Breast epithelium (tissue), 4 donors: ENCODE results near the gene REV3L. TPM values are rescaled to one million over a fixed set of nuclear protein-coding genes. Genes with fewer than 3 reads are reported as not detected.

Experiments used
- DNase-seq, 2 donors: peaks; one replicate each; pipeline ENCODE4 v3.0.0-alpha.2; 2019; ENCODE audit warnings: low spot score in 2 of 2
- H3K27ac ChIP-seq, 2 donors: fragments of 200-600 bp; sonication (generic) in 1 of 2; one replicate each; pipeline ENCODE4 v1.5.1; 2016 to 2019; ENCODE audit warnings: mild to moderate bottlenecking in 1 of 2
- H3K27me3 ChIP-seq, 2 donors: fragments of 200-600 bp; sonication (generic) in 1 of 2; one replicate each; pipeline versions ENCODE4 v1.5.1 to v1.6.0; 2017 to 2019; ENCODE audit warnings: control low read depth in 1 of 2, mild to moderate bottlenecking in 1 of 2
- H3K36me3 ChIP-seq: fragments of 200-600 bp; one replicate; pipeline ENCODE4 v1.5.1; 2019
- H3K4me1 ChIP-seq, 2 donors: fragments of 200-600 bp; sonication (generic); one replicate each; pipeline ENCODE4 v1.5.1; 2016 to 2019; ENCODE audit warnings: control low read depth in 1 of 2
- H3K4me3 ChIP-seq, 3 donors: fragments of 200-600 bp; sonication (generic); 1 replicate in 2 of 3; 2 replicates in 1 of 3; pipeline ENCODE4 v1.5.1; 2016 to 2019; ENCODE audit warnings: mild to moderate bottlenecking in 3 of 3, moderate library complexity in 2 of 3
- H3K9me3 ChIP-seq, 2 donors: fragments of 200-600 bp; sonication (generic) in 1 of 2; one replicate each; pipeline ENCODE4 v1.5.1; 2016 to 2019; ENCODE audit warnings: control low read depth in 1 of 2
- POLR2A ChIP-seq: fragments of 450-650 bp; IDR thresholded peaks from one replicate; pipeline ENCODE4 v1.6.1; 2016; ENCODE audit warnings: antibody characterized with exemption, mild to moderate bottlenecking, moderate library complexity
- POLR2AphosphoS5 ChIP-seq, 3 donors: sonication (generic); formaldehyde crosslinking; IDR thresholded peaks; one replicate each; pipeline ENCODE4 v1.6.1; 2017; ENCODE audit warnings: antibody characterized with exemption in 3 of 3
- intact Hi-C: fragments of 100-400 bp; cut with DNase I; formaldehyde crosslinking; loops from one replicate; pipeline ENCODE4 v1.15.1; 2023; ENCODE audit warnings: low total_unique reads
- total RNA-seq, 3 donors: library from RNA; depleted of rRNA; stranded (reverse); fragments of >200 nt; gene quantifications; one replicate each; pipeline ENCODE4 v1.1.0, GENCODE V29; 2016
- TF ChIP-seq, protein P1 (sequence below), 3 donors: fragments of 450-650 bp; IDR thresholded peaks; one replicate each; pipeline ENCODE4 v1.5.1; 2016 to 2017; ENCODE audit warnings: antibody characterized with exemption in 3 of 3, mild to moderate bottlenecking in 3 of 3, moderate library complexity in 3 of 3

Gene REV3L
- total RNA-seq, 3 donors from 2014 or later, result 50.3 to 108 (median 82.3) TPM

DNA sequence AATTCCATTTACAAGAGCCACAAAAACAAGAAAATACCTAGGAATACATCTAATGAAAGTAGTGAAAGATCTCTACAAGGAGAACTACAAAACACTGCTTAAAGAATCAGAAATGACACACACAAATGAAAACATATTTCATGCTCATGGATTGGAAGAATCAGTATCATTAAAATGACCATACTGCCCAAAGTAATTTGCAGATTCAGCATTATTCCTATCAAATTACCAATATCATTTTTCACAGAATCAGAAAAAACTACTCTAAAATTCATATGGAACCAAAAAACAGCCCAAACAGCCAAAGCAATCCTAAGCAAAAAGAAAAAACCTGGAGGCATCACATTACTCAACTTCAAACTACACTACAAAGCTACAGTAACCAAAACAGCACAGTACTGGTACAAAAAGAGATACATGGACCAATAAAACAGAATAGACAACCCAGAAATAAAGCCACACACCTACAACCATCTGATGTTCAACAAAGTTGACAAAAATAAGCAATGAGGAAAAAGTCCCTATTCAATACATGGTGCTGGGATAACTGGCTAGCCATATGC lies 24.3 kb downstream of the REV3L start:
- DNase-seq, result no peak
- TF ChIP-seq, protein P1, sequence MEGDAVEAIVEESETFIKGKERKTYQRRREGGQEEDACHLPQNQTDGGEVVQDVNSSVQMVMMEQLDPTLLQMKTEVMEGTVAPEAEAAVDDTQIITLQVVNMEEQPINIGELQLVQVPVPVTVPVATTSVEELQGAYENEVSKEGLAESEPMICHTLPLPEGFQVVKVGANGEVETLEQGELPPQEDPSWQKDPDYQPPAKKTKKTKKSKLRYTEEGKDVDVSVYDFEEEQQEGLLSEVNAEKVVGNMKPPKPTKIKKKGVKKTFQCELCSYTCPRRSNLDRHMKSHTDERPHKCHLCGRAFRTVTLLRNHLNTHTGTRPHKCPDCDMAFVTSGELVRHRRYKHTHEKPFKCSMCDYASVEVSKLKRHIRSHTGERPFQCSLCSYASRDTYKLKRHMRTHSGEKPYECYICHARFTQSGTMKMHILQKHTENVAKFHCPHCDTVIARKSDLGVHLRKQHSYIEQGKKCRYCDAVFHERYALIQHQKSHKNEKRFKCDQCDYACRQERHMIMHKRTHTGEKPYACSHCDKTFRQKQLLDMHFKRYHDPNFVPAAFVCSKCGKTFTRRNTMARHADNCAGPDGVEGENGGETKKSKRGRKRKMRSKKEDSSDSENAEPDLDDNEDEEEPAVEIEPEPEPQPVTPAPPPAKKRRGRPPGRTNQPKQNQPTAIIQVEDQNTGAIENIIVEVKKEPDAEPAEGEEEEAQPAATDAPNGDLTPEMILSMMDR (IDR thresholded peaks at IDR 0.05), result no peak
- no peak for TF ChIP-seq POLR2A
- no peak for TF ChIP-seq POLR2AphosphoS5 (IDR thresholded peaks at IDR 0.05)
- no peak overlapping the region for H3K27ac ChIP-seq
- H3K36me3 ChIP-seq, result peaks cover 10% of the 10 kb centered on the region
- intact Hi-C loops, result no loop called here
- H3K4me1 ChIP-seq, result no peaks in the 10 kb centered on the region
- H3K27me3 ChIP-seq, result no peaks in the 10 kb centered on the region
- no peaks in the 10 kb centered on the region for H3K9me3 ChIP-seq
- H3K4me3 ChIP-seq, result no peak overlapping the region

GRCh38 chr6:111456208-111456607 lies 26.8 kb downstream of the REV3L start:
- no peak overlapping the region for H3K27ac ChIP-seq
- TF ChIP-seq POLR2AphosphoS5 (IDR thresholded peaks at IDR 0.05) (no peak), POLR2A (no peak)
- TF ChIP-seq, protein P1 (IDR thresholded peaks at IDR 0.05), result no peak
- DNase-seq, result no peak
- intact Hi-C loops, result no loop called here
- H3K4me1 ChIP-seq, result no peaks in the 10 kb centered on the region
- H3K27me3 ChIP-seq, result no peaks in the 10 kb centered on the region
- no peak overlapping the region for H3K4me3 ChIP-seq
- H3K9me3 ChIP-seq, result no peaks in the 10 kb centered on the region
- peaks cover 10% of the 10 kb centered on the region for H3K36me3 ChIP-seq

DNA sequence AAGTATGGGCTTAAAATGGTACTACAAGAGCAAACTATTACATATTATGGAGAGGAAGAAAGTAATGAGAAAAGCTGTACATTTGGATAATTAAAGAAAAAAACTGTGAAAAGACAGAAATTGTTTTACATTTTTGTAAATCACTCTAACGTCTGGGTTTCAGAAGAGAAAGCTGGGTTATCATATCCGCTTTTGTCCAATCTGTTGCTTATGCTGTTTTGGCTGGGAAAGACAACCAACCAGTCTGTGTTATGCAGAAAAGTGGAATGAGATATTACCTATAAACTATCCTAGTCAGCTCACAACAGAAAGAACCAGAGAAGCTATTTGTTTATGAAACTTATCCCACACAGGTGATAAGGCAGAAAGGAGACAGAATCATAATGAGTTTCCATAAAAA lies 32.4 kb downstream of the REV3L start:
- intact Hi-C loops, result no loop called here
- no peak for TF ChIP-seq POLR2AphosphoS5 (IDR thresholded peaks at IDR 0.05)
- H3K27ac ChIP-seq, result no peak overlapping the region

GRCh38 chr6:111450087-111450486 lies 32.9 kb downstream of the REV3L start:
- TF ChIP-seq POLR2A (no peak), POLR2AphosphoS5 (IDR thresholded peaks at IDR 0.05) (no peak)
- TF ChIP-seq, protein P1 (IDR thresholded peaks at IDR 0.05), result no peak
- H3K27me3 ChIP-seq, result no peaks in the 10 kb centered on the region
- no peak overlapping the region for H3K4me3 ChIP-seq
- no peaks in the 10 kb centered on the region for H3K9me3 ChIP-seq
- intact Hi-C loops, result no loop called here
- no peak overlapping the region for H3K27ac ChIP-seq
- DNase-seq, result no peak
- H3K36me3 ChIP-seq, result no peaks in the 10 kb centered on the region
- H3K4me1 ChIP-seq, result peaks cover 0 to 4% of the 10 kb centered on the region in 2 donors

More for the DNA sequence above, 32.4 kb downstream of the REV3L start:
- H3K36me3 ChIP-seq, result no peaks in the 10 kb centered on the region
- no peaks in the 10 kb centered on the region for H3K27me3 ChIP-seq
- DNase-seq, result no peak
- H3K4me3 ChIP-seq, result no peak overlapping the region
- H3K4me1 ChIP-seq, result peaks cover 0 to 4% of the 10 kb centered on the region in 2 donors
- H3K9me3 ChIP-seq, result no peaks in the 10 kb centered on the region

DNA sequence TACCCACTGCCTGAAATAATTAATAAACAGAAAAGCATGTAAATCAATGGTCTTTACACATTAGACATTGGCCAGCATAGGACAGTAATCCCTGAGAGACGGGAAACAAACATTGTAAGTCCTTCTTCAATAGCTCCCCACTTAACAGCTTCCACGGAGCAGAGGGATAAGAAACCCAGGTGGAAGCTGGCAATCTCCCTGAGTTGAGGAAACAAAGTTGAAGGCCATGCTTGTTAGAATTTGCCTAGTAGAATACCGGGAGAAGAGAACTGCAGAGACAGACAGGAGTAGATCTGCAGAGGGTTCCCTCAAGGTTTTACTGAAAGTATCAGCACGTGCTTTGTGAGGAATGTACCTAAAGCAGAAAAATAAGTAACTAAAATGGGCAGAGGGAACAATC lies 33.9 kb downstream of the REV3L start:
- Histone ChIP-seq H3K27me3 (no peaks in the 10 kb centered on the region), H3K27ac (no peak overlapping the region), H3K9me3 (no peaks in the 10 kb centered on the region), H3K4me1 (peaks cover 0 to 4% of the 10 kb centered on the region in 2 donors), H3K4me3 (no peak overlapping the region), H3K36me3 (no peaks in the 10 kb centered on the region)
- TF ChIP-seq, protein P1 (IDR thresholded peaks at IDR 0.05), result no peak
- TF ChIP-seq POLR2AphosphoS5 (IDR thresholded peaks at IDR 0.05) (no peak), POLR2A (no peak)
- DNase-seq, result no peak
- intact Hi-C loops, result loop anchor here (5.0 kb wide), 1 partner anchor 917 kb away; no protein-coding TSS in a partner anchor
